GM12801 (cell line): Measurements from ENCODE around the gene RPS6KC1.

Experiments used
- CTCF ChIP-seq: IDR thresholded peaks from one replicate; pipeline ENCODE4 v1.5.1; 2011; ENCODE audit warnings: control low read depth; ENCODE audit not compliant: insufficient read length; ENCODE audit errors: extremely low read depth

RPS6KC1 gene

GRCh38 chr1:213180833-213181232 is 129.8 kb downstream of the RPS6KC1 start:
- no peak for TF ChIP-seq CTCF

- no peak for TF ChIP-seq CTCF
These were observed 132.1 kb downstream of the RPS6KC1 start for GRCh38 chr1:213183036-213183672.

- no peak for TF ChIP-seq CTCF
These were observed 135.1 kb downstream of the RPS6KC1 start for GRCh38 chr1:213186168-213186567.

GRCh38 chr1:213192026-213192425 is 141.0 kb downstream of the RPS6KC1 start:
- no peak for TF ChIP-seq CTCF

GRCh38 chr1:213194383-213194782 is 143.3 kb downstream of the RPS6KC1 start:
- TF ChIP-seq CTCF, result no peak

- TF ChIP-seq CTCF, result no peak
These were observed 143.8 kb downstream of the RPS6KC1 start for GRCh38 chr1:213194855-213195254.

GRCh38 chr1:213200630-213201029 is 149.6 kb downstream of the RPS6KC1 start:
- no peak for TF ChIP-seq CTCF
